ENCODE results near the gene PPP1R9B. TPM values are rescaled to one million over a fixed set of nuclear protein-coding genes. Genes with fewer than 3 reads are reported as not detected.
A peak's percentile ranks its signal among the peaks of the same experiment; 100 is the strongest.

The PPP1R9B gene
- total RNA-seq, 1 experiment from 2014 or later, result 61.3 TPM

GRCh38 chr17:50133028-50133768 is 17.3 kb downstream of the PPP1R9B start:
- intact Hi-C loops (cut with micrococcal nuclease; ENCODE audit: unreplicated experiment), result no loop called here
- Histone ChIP-seq H3K4me1 (ENCODE audit: insufficient read depth, low read length, poor library complexity, severe bottlenecking) (peaks cover 21% of the 10 kb centered on the region), H3K27ac (ENCODE audit: low read depth, low read length, poor library complexity, severe bottlenecking) (peak overlapping the region; percentile 25), H3K9me3 (ENCODE audit: low read depth, low read length, poor library complexity, severe bottlenecking) (no peaks in the 10 kb centered on the region), H3K27me3 (replicated peaks; ENCODE audit: insufficient read depth, low read depth, low read length, poor library complexity) (no peaks in the 10 kb centered on the region), H3K4me3 (ENCODE audit: low read depth, low read length, poor library complexity, severe bottlenecking) (no peak overlapping the region), H3K36me3 (ENCODE audit: insufficient read depth, low read length, poor library complexity, severe bottlenecking) (peaks cover 32% of the 10 kb centered on the region)
- POLR2A ChIA-PET (ENCODE audit: low non-redundant PET), result no interaction called here
- CTCF ChIA-PET, result interaction anchor here (0.6 kb wide), 1 partner anchor 46 kb away, joined by 6 read pairs; no protein-coding TSS in a partner anchor
- TF ChIP-seq EZH2 (IDR thresholded peaks at IDR 0.05; ENCODE audit: borderline replicate concordance, low read depth, low read length, poor library complexity, severe bottlenecking) (no peak), CTCF (conservative IDR thresholded peaks at IDR 0.05; ENCODE audit: low read depth, low read length) (no peak)
- BruUV-seq (replicated peaks), result no TSS peak
- DNase-seq (ENCODE audit: low spot score), result no peak

- H3K4me3 ChIP-seq (ENCODE audit: low read depth, low read length, poor library complexity, severe bottlenecking), result no peak overlapping the region
- TF ChIP-seq CTCF (conservative IDR thresholded peaks at IDR 0.05; ENCODE audit: low read depth, low read length), result no peak
- TF ChIP-seq EZH2 (IDR thresholded peaks at IDR 0.05; ENCODE audit: borderline replicate concordance, low read depth, low read length, poor library complexity, severe bottlenecking), result no peak
- no peak for DNase-seq (ENCODE audit: low spot score)
- ChIA-PET CTCF (no interaction called here), POLR2A (ENCODE audit: low non-redundant PET) (interaction anchor here (0.6 kb wide), 1 partner anchor 24 kb away, joined by 5 read pairs; no protein-coding TSS in a partner anchor)
- no TSS peak for BruUV-seq (replicated peaks)
- no peaks in the 10 kb centered on the region for H3K27me3 ChIP-seq (replicated peaks; ENCODE audit: insufficient read depth, low read depth, low read length, poor library complexity)
- H3K27ac ChIP-seq (ENCODE audit: low read depth, low read length, poor library complexity, severe bottlenecking), result no peak overlapping the region
- H3K4me1 ChIP-seq (ENCODE audit: insufficient read depth, low read length, poor library complexity, severe bottlenecking), result peaks cover 31% of the 10 kb centered on the region
- peaks cover 23% of the 10 kb centered on the region for H3K36me3 ChIP-seq (ENCODE audit: insufficient read depth, low read length, poor library complexity, severe bottlenecking)
- intact Hi-C loops (cut with micrococcal nuclease; ENCODE audit: unreplicated experiment), result no loop called here
- H3K9me3 ChIP-seq (ENCODE audit: low read depth, low read length, poor library complexity, severe bottlenecking), result no peaks in the 10 kb centered on the region
Observed at GRCh38 chr17:50132104-50132794, 18.2 kb downstream of the PPP1R9B start.

- intact Hi-C loops (cut with micrococcal nuclease; ENCODE audit: unreplicated experiment), result no loop called here
- Histone ChIP-seq H3K4me3 (ENCODE audit: low read depth, low read length, poor library complexity, severe bottlenecking) (peak overlapping the region; percentile 81), H3K4me1 (ENCODE audit: insufficient read depth, low read length, poor library complexity, severe bottlenecking) (peaks cover 31% of the 10 kb centered on the region), H3K27me3 (replicated peaks; ENCODE audit: insufficient read depth, low read depth, low read length, poor library complexity) (no peaks in the 10 kb centered on the region), H3K27ac (ENCODE audit: low read depth, low read length, poor library complexity, severe bottlenecking) (no peak overlapping the region), H3K36me3 (ENCODE audit: insufficient read depth, low read length, poor library complexity, severe bottlenecking) (peaks cover 11% of the 10 kb centered on the region), H3K9me3 (ENCODE audit: low read depth, low read length, poor library complexity, severe bottlenecking) (no peaks in the 10 kb centered on the region)
- DNase-seq (ENCODE audit: low spot score), result no peak
- TF ChIP-seq CTCF (conservative IDR thresholded peaks at IDR 0.05; ENCODE audit: low read depth, low read length) (no peak), EZH2 (IDR thresholded peaks at IDR 0.05; ENCODE audit: borderline replicate concordance, low read depth, low read length, poor library complexity, severe bottlenecking) (no peak)
- no TSS peak for BruUV-seq (replicated peaks)
- ChIA-PET POLR2A (ENCODE audit: low non-redundant PET) (interaction anchor here (0.6 kb wide), 1 partner anchor 21 kb away, joined by 7 read pairs; no protein-coding TSS in a partner anchor), CTCF (interaction anchor here (0.6 to 1.4 kb wide), 2 partner anchors 8 to 23 kb away, joined by 3 read pairs; no protein-coding TSS in a partner anchor)
Observed at GRCh38 chr17:50130559-50131305, 19.7 kb downstream of the PPP1R9B start.
